HEK293 (cell line): ENCODE measurements around the gene MRPL43.

Experiments used
- CTCF ChIA-PET: fragments of 350-600 bp; formaldehyde crosslinking; extraction: SDS; loops from one replicate; lab custom pipeline; 2021; ENCODE audit warnings: antibody characterized with exemption; lab: Yijun Ruan, JAX
- POLR2A ChIA-PET: fragments of 300-600 bp; formaldehyde crosslinking; extraction: SDS; loops from one replicate; lab custom pipeline; 2020; ENCODE audit warnings: antibody characterized with exemption, inconsistent platforms; lab: Yijun Ruan, JAX
- H3K27ac ChIP-seq: fragments of 200-500 bp; sonication (Bioruptor generic); 2 replicates; pipeline ENCODE4 v1.5.1; 2014; ENCODE audit warnings: low read depth, low read length, control low read depth, inconsistent platforms; ENCODE audit errors: extremely low read depth
- H3K36me3 ChIP-seq, 2 experiments: fragments of 200-500 bp in 1 of 2; sonication (Bioruptor generic) in 1 of 2; 1 replicate in 1 of 2; 2 replicates in 1 of 2; pipeline ENCODE4 v1.5.1; 2014 to 2017; ENCODE audit warnings: inconsistent platforms in 2 of 2, low read length in 2 of 2; ENCODE audit not compliant: control insufficient read depth in 2 of 2, insufficient read depth in 1 of 2
- H3K4me1 ChIP-seq: fragments of 200-500 bp; sonication (Bioruptor generic); 2 replicates; pipeline ENCODE4 v1.5.1; 2014; ENCODE audit warnings: mild to moderate bottlenecking, low read length, inconsistent platforms; ENCODE audit not compliant: control insufficient read depth, insufficient read depth
- H3K4me3 ChIP-seq: 2 replicates; pipeline ENCODE4 v1.5.1; 2011; ENCODE audit warnings: low read depth, mild to moderate bottlenecking, control low read depth, low read length, moderate library complexity
- H3K9me3 ChIP-seq: fragments of 200-500 bp; sonication (Bioruptor generic); 2 replicates; pipeline ENCODE4 v1.5.1; 2014; ENCODE audit warnings: low read depth, low read length, inconsistent platforms; ENCODE audit not compliant: control insufficient read depth, insufficient read depth
- HOXC10 ChIP-seq: sonication (generic); formaldehyde crosslinking; IDR thresholded peaks from 2 replicates; pipeline ENCODE4 v1.8.1; 2023; ENCODE audit warnings: mild to moderate bottlenecking, missing genetic modification reagents
- HOXD13 ChIP-seq: sonication (generic); formaldehyde crosslinking; IDR thresholded peaks from 2 replicates; pipeline ENCODE4 v1.8.0; 2022; ENCODE audit warnings: missing genetic modification reagents, borderline replicate concordance
- KLF8 ChIP-seq: fragments of 450-650 bp; formaldehyde crosslinking; IDR thresholded peaks from 2 replicates; pipeline ENCODE4 v1.5.1; 2016; ENCODE audit warnings: missing biosample characterization, missing genetic modification characterization
- OSR2 ChIP-seq: fragments of 450-650 bp; formaldehyde crosslinking; IDR thresholded peaks from 2 replicates; pipeline ENCODE4 v1.5.1; 2016; ENCODE audit warnings: missing biosample characterization, missing genetic modification characterization
- PRDM10 ChIP-seq: fragments of 450-650 bp; formaldehyde crosslinking; IDR thresholded peaks from 2 replicates; pipeline ENCODE4 v1.5.1; 2016; ENCODE audit warnings: missing biosample characterization, missing genetic modification characterization
- SP7 ChIP-seq: fragments of 450-650 bp; formaldehyde crosslinking; IDR thresholded peaks from 2 replicates; pipeline ENCODE4 v1.5.1; 2016; ENCODE audit warnings: missing biosample characterization, missing genetic modification characterization
- ZBTB20 ChIP-seq: fragments of 450-650 bp; formaldehyde crosslinking; IDR thresholded peaks from 2 replicates; pipeline ENCODE4 v1.5.1; 2016; ENCODE audit warnings: missing biosample characterization, missing genetic modification characterization
- ZBTB26 ChIP-seq: fragments of 450-650 bp; formaldehyde crosslinking; optimal IDR thresholded peaks from 2 replicates; pipeline ENCODE3; 2016; ENCODE audit warnings: missing biosample characterization, mild to moderate bottlenecking, missing genetic modification characterization
- ZBTB48 ChIP-seq: fragments of 450-650 bp; formaldehyde crosslinking; IDR thresholded peaks from 2 replicates; pipeline ENCODE4 v1.5.1; 2016; ENCODE audit warnings: missing biosample characterization, missing genetic modification characterization
- ZBTB8A ChIP-seq: fragments of 450-650 bp; formaldehyde crosslinking; IDR thresholded peaks from 2 replicates; pipeline ENCODE4 v1.5.1; 2016; ENCODE audit warnings: missing biosample characterization, missing genetic modification characterization
- ZFHX2 ChIP-seq: fragments of 450-650 bp; formaldehyde crosslinking; conservative IDR thresholded peaks from 2 replicates; pipeline ENCODE4 v1.5.1; 2016; ENCODE audit warnings: missing biosample characterization, missing genetic modification characterization
- ZFP3 ChIP-seq: fragments of 450-650 bp; formaldehyde crosslinking; IDR thresholded peaks from 2 replicates; pipeline ENCODE4 v1.5.1; 2016; ENCODE audit warnings: low read depth, missing biosample characterization, missing genetic modification characterization
- ZFP37 ChIP-seq: fragments of 450-650 bp; formaldehyde crosslinking; IDR thresholded peaks from 2 replicates; pipeline ENCODE4 v1.5.1; 2016; ENCODE audit warnings: missing biosample characterization, missing genetic modification characterization
- ZFP69B ChIP-seq: fragments of 450-650 bp; formaldehyde crosslinking; IDR thresholded peaks from 2 replicates; pipeline ENCODE4 v1.5.1; 2016; ENCODE audit warnings: missing biosample characterization, missing genetic modification characterization
- ZNF10 ChIP-seq: fragments of 450-650 bp; formaldehyde crosslinking; IDR thresholded peaks from 2 replicates; pipeline ENCODE4 v1.5.1; 2017; ENCODE audit warnings: missing biosample characterization, missing genetic modification characterization
- ZNF2 ChIP-seq: fragments of 450-650 bp; formaldehyde crosslinking; IDR thresholded peaks from 2 replicates; pipeline ENCODE4 v1.5.1; 2016; ENCODE audit warnings: missing biosample characterization, missing genetic modification characterization
- ZNF341 ChIP-seq: fragments of 450-650 bp; formaldehyde crosslinking; IDR thresholded peaks from 2 replicates; pipeline ENCODE4; 2016; ENCODE audit warnings: low read depth, missing biosample characterization, missing genetic modification characterization
- ZNF350 ChIP-seq: fragments of 450-650 bp; formaldehyde crosslinking; IDR thresholded peaks from 2 replicates; pipeline ENCODE4 v1.5.0; 2017; ENCODE audit warnings: missing biosample characterization, mild to moderate bottlenecking, missing genetic modification characterization
- ZNF426 ChIP-seq: fragments of 450-650 bp; formaldehyde crosslinking; IDR thresholded peaks from 2 replicates; pipeline ENCODE4 v1.5.1; 2017; ENCODE audit warnings: missing biosample characterization, missing genetic modification characterization, mild to moderate bottlenecking, inconsistent platforms, moderate library complexity
- ZNF521 ChIP-seq: fragments of 450-650 bp; formaldehyde crosslinking; IDR thresholded peaks from 2 replicates; pipeline ENCODE4 v1.5.1; 2017; ENCODE audit warnings: missing biosample characterization, mild to moderate bottlenecking, missing genetic modification characterization
- ZNF585B ChIP-seq: fragments of 450-650 bp; formaldehyde crosslinking; IDR thresholded peaks from 2 replicates; pipeline ENCODE4 v1.5.1; 2016; ENCODE audit warnings: missing biosample characterization, missing genetic modification characterization
- ZNF600 ChIP-seq: fragments of 450-650 bp; formaldehyde crosslinking; IDR thresholded peaks from 2 replicates; pipeline ENCODE4 v1.5.1; 2016; ENCODE audit warnings: missing biosample characterization, missing genetic modification characterization
- ZNF639 ChIP-seq: fragments of 450-650 bp; formaldehyde crosslinking; IDR thresholded peaks from 2 replicates; pipeline ENCODE4 v1.5.1; 2016; ENCODE audit warnings: missing biosample characterization, missing genetic modification characterization
- ZNF660 ChIP-seq: fragments of 450-650 bp; IDR thresholded peaks from 2 replicates; pipeline ENCODE4 v1.5.1; 2018; ENCODE audit warnings: missing biosample characterization, mild to moderate bottlenecking, missing genetic modification characterization
- ZNF830 ChIP-seq: fragments of 450-650 bp; IDR thresholded peaks from 2 replicates; pipeline ENCODE4 v1.5.0; 2018; ENCODE audit warnings: missing biosample characterization, missing genetic modification characterization, low read depth, mild to moderate bottlenecking, moderate library complexity
- ZNF837 ChIP-seq: fragments of 450-650 bp; formaldehyde crosslinking; IDR thresholded peaks from 2 replicates; pipeline ENCODE4 v1.5.1; 2016; ENCODE audit warnings: missing biosample characterization, missing genetic modification characterization
- ZSCAN30 ChIP-seq: fragments of 450-650 bp; IDR thresholded peaks from 2 replicates; pipeline ENCODE4 v1.5.1; 2018; ENCODE audit warnings: missing biosample characterization, mild to moderate bottlenecking, missing genetic modification characterization, moderate library complexity
- TF ChIP-seq, protein P1 (sequence below): fragments of 450-650 bp; formaldehyde crosslinking; IDR thresholded peaks from 2 replicates; pipeline ENCODE4 v1.5.1; 2017; ENCODE audit warnings: missing biosample characterization, missing genetic modification characterization

Gene MRPL43

GRCh38 chr10:101033276-101033675 lies 46.0 kb upstream of the MRPL43 start:
- no peaks in the 10 kb centered on the region for H3K9me3 ChIP-seq
- TF ChIP-seq ZNF585B (tag by site-specific recombination) = no peak
- TF ChIP-seq HOXD13 = no peak
- no peak for TF ChIP-seq ZNF639
- no peak for TF ChIP-seq ZNF521 (tag by site-specific recombination)
- no peak for TF ChIP-seq ZBTB8A (tag by site-specific recombination)
- peak; percentile 48; the same call in 1 of the 2 replicates for TF ChIP-seq PRDM10 (tag by site-specific recombination)
- H3K4me1 ChIP-seq = peaks cover 18% of the 10 kb centered on the region
- CTCF ChIA-PET = interaction anchor here (0.8 to 2.7 kb wide), 3 partner anchors 8 to 27 kb away, joined by 3 to 12 read pairs (median 4); no protein-coding TSS in a partner anchor
- H3K27ac ChIP-seq = no peak overlapping the region
- POLR2A ChIA-PET = interaction anchor here (1.0 kb wide), 1 partner anchor 10 kb away, joined by 4 read pairs; no protein-coding TSS in a partner anchor
- peaks cover 0 to 19% of the 10 kb centered on the region in 2 experiments; a peak in 1 of 3 replicates for H3K36me3 ChIP-seq
- no peak overlapping the region for H3K4me3 ChIP-seq

DNA sequence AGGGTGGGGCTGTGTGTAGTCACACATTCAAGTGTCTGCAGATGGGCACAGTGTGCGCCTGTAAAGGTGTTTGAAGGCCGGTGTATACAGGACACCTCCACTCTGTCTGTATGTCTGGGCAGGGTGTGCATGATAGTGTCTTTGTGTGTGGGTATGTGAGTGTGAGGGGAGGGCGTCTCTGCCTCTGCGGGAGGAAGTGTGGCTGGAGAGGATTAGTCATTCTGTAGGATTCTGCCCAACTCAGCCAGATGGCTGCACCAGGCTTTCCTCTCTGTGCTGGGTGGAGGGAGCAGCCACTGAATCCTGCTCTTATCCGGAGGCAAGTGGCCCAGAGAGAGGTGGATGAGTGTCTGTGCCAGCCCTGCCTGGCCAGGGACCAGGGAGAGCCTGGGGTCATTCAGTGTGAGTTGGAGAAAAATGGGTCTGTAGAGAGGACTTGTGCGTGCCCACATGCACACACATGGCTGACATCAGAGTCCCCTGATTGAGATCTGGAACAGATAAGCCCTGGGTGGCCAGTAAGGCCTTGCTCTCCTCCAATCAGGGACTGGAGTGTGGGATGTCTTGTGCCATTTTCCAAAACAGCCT lies 45.4 kb upstream of the MRPL43 start:
- ChIA-PET POLR2A (interaction anchor here (1.0 to 2.6 kb wide), 6 partner anchors 8 to 120 kb away, joined by 3 to 29 read pairs (median 9); partner anchors contain the start of genes KAZALD1 and SLF2), CTCF (interaction anchor here (0.8 to 6.9 kb wide), 6 partner anchors 8 to 110 kb away, joined by 3 to 129 read pairs (median 15); no protein-coding TSS in a partner anchor)
- peak overlapping the region; percentile 45 for H3K4me3 ChIP-seq
- peaks cover 18% of the 10 kb centered on the region for H3K4me1 ChIP-seq
- peaks cover 0 to 15% of the 10 kb centered on the region in 2 experiments; a peak in 1 of 3 replicates for H3K36me3 ChIP-seq
- no peaks in the 10 kb centered on the region for H3K9me3 ChIP-seq
- peak overlapping the region; percentile 64; the same call in 1 of the 2 replicates for H3K27ac ChIP-seq
- peak; percentile 43; the same call in 1 of the 2 replicates for TF ChIP-seq ZNF2 (tag by site-specific recombination)
- TF ChIP-seq ZNF837 (tag by site-specific recombination) = no peak
- TF ChIP-seq ZNF660 (tag by site-specific recombination) = no peak
- TF ChIP-seq ZNF830 = no peak
- TF ChIP-seq HOXC10 (CRISPR knock-in tag) = no peak
- TF ChIP-seq, protein P1, sequence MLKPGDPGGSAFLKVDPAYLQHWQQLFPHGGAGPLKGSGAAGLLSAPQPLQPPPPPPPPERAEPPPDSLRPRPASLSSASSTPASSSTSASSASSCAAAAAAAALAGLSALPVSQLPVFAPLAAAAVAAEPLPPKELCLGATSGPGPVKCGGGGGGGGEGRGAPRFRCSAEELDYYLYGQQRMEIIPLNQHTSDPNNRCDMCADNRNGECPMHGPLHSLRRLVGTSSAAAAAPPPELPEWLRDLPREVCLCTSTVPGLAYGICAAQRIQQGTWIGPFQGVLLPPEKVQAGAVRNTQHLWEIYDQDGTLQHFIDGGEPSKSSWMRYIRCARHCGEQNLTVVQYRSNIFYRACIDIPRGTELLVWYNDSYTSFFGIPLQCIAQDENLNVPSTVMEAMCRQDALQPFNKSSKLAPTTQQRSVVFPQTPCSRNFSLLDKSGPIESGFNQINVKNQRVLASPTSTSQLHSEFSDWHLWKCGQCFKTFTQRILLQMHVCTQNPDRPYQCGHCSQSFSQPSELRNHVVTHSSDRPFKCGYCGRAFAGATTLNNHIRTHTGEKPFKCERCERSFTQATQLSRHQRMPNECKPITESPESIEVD (tag by site-specific recombination) = no peak
- TF ChIP-seq SP7 (tag by site-specific recombination) = peak; percentile 74
- TF ChIP-seq ZFP3 (tag by site-specific recombination) = no peak
- peak; percentile 80; the same call in 1 of the 2 replicates for TF ChIP-seq KLF8 (tag by site-specific recombination)
- peak; percentile 77; the same call in 1 of the 2 replicates for TF ChIP-seq ZBTB20 (tag by site-specific recombination)
- 0 out of 2 replicates have a peak, but pooled peaks have one; percentile 41 for TF ChIP-seq ZNF10 (tag by site-specific recombination)
- TF ChIP-seq ZBTB26 (tag by site-specific recombination) = peak; percentile 1
- no peak for TF ChIP-seq ZNF341 (tag by site-specific recombination)
- peak; percentile 48; the same call in 1 of the 2 replicates for TF ChIP-seq OSR2 (tag by site-specific recombination)
- peak; percentile 97 for TF ChIP-seq ZNF600 (tag by site-specific recombination)
- TF ChIP-seq ZFP37 (tag by site-specific recombination) = 0 out of 2 replicates have a peak, but pooled peaks have one; percentile 68
- no peak for TF ChIP-seq ZNF350 (tag by site-specific recombination)
- no peak for TF ChIP-seq ZSCAN30
- peak; percentile 38 for TF ChIP-seq ZFP69B
- TF ChIP-seq ZFHX2 (tag by site-specific recombination) = peak; percentile 81
- TF ChIP-seq ZBTB48 (tag by site-specific recombination) = peak; percentile 80
- TF ChIP-seq ZNF426 = no peak
